ENCODE results near the gene S1PR3. TPM values are rescaled to one million over a fixed set of nuclear protein-coding genes. Genes with fewer than 3 reads are reported as not detected.

Gene S1PR3
- total RNA-seq, 1 experiment from 2014 or later: 23.3 TPM

GRCh38 chr9:89036891-89037290 is 45.6 kb downstream of the S1PR3 start:
- H3K79me2 ChIP-seq (ENCODE audit: low read depth): no peaks in the 10 kb centered on the region
- DNase-seq: no peak
- POLR2A ChIA-PET (ENCODE audit: unreplicated experiment): no interaction called here
- no peaks in the 10 kb centered on the region for H3K27me3 ChIP-seq (ENCODE audit: insufficient read depth, low read depth)
- no peak overlapping the region for H3K4me2 ChIP-seq
- no peak overlapping the region for H2AFZ ChIP-seq
- H3K4me3 ChIP-seq: no peak overlapping the region
- no TSS peak for BruUV-seq (replicated peaks)
- no peak overlapping the region for H3K27ac ChIP-seq
- intact Hi-C loops (cut with micrococcal nuclease; ENCODE audit: unreplicated experiment): no loop called here
- H3K4me1 ChIP-seq (replicated peaks; ENCODE audit: insufficient read depth): no peaks in the 10 kb centered on the region
- no peaks in the 10 kb centered on the region for H3K9me2 ChIP-seq (ENCODE audit: insufficient read depth)
- no peaks in the 10 kb centered on the region for H3F3A ChIP-seq (ENCODE audit: insufficient read depth, low read depth)
- H4K20me1 ChIP-seq (ENCODE audit: insufficient read depth): no peaks in the 10 kb centered on the region
- CTCF ChIA-PET: interaction anchor here (0.7 kb wide), 1 partner anchor 170 kb away, joined by 6 read pairs; no protein-coding TSS in a partner anchor
- H3K9me3 ChIP-seq (ENCODE audit: insufficient read depth, low read depth): 0 out of 2 replicates have a peak, but pooled peaks cover 2% of the 10 kb centered on the region
- H3K36me3 ChIP-seq (ENCODE audit: low read depth): no peaks in the 10 kb centered on the region
- no peak for TF ChIP-seq CTCF (conservative IDR thresholded peaks at IDR 0.05)
- no peak for TF ChIP-seq EZH2 (IDR thresholded peaks at IDR 0.05; ENCODE audit: low read depth)

- H3F3A ChIP-seq (ENCODE audit: insufficient read depth, low read depth): no peaks in the 10 kb centered on the region
- no peaks in the 10 kb centered on the region for H3K27me3 ChIP-seq (ENCODE audit: insufficient read depth, low read depth)
- intact Hi-C loops (cut with micrococcal nuclease; ENCODE audit: unreplicated experiment): no loop called here
- H3K36me3 ChIP-seq (ENCODE audit: low read depth): no peaks in the 10 kb centered on the region
- H3K4me1 ChIP-seq (replicated peaks; ENCODE audit: insufficient read depth): no peaks in the 10 kb centered on the region
- DNase-seq: no peak
- H3K27ac ChIP-seq: no peak overlapping the region
- TF ChIP-seq EZH2 (IDR thresholded peaks at IDR 0.05; ENCODE audit: low read depth): no peak
- no peak for TF ChIP-seq CTCF (conservative IDR thresholded peaks at IDR 0.05)
- no peaks in the 10 kb centered on the region for H3K79me2 ChIP-seq (ENCODE audit: low read depth)
- ChIA-PET CTCF (interaction anchor here (0.7 kb wide), 1 partner anchor 170 kb away, joined by 6 read pairs; no protein-coding TSS in a partner anchor), POLR2A (ENCODE audit: unreplicated experiment) (no interaction called here)
- H3K9me3 ChIP-seq (ENCODE audit: insufficient read depth, low read depth): 0 out of 2 replicates have a peak, but pooled peaks cover 2% of the 10 kb centered on the region
- H3K9me2 ChIP-seq (ENCODE audit: insufficient read depth): no peaks in the 10 kb centered on the region
- H2AFZ ChIP-seq: no peak overlapping the region
- BruUV-seq (replicated peaks): no TSS peak
- H4K20me1 ChIP-seq (ENCODE audit: insufficient read depth): no peaks in the 10 kb centered on the region
- no peak overlapping the region for H3K4me2 ChIP-seq
- no peak overlapping the region for H3K4me3 ChIP-seq
Measured at GRCh38 chr9:89037346-89037745, 46.1 kb downstream of the S1PR3 start.

GRCh38 chr9:89037891-89038290 is 46.6 kb downstream of the S1PR3 start:
- Histone ChIP-seq H3K4me3 (no peak overlapping the region), H3K4me1 (replicated peaks; ENCODE audit: insufficient read depth) (no peaks in the 10 kb centered on the region), H3F3A (ENCODE audit: insufficient read depth, low read depth) (no peaks in the 10 kb centered on the region), H3K79me2 (ENCODE audit: low read depth) (no peaks in the 10 kb centered on the region), H4K20me1 (ENCODE audit: insufficient read depth) (no peaks in the 10 kb centered on the region), H3K4me2 (no peak overlapping the region), H3K27me3 (ENCODE audit: insufficient read depth, low read depth) (no peaks in the 10 kb centered on the region), H3K36me3 (ENCODE audit: low read depth) (no peaks in the 10 kb centered on the region), H3K9me2 (ENCODE audit: insufficient read depth) (no peaks in the 10 kb centered on the region), H3K9me3 (ENCODE audit: insufficient read depth, low read depth) (0 out of 2 replicates have a peak, but pooled peaks cover 2% of the 10 kb centered on the region), H2AFZ (no peak overlapping the region), H3K27ac (no peak overlapping the region)
- intact Hi-C loops (cut with micrococcal nuclease; ENCODE audit: unreplicated experiment): no loop called here
- TF ChIP-seq EZH2 (IDR thresholded peaks at IDR 0.05; ENCODE audit: low read depth) (no peak), CTCF (conservative IDR thresholded peaks at IDR 0.05) (no peak)
- ChIA-PET CTCF (no interaction called here), POLR2A (ENCODE audit: unreplicated experiment) (no interaction called here)
- BruUV-seq (replicated peaks): no TSS peak
- DNase-seq: no peak

All from PC-9 (cell line).